Cerebellar cortex (tissue), 1 donor: ENCODE measurements around the gene NUTM2A.
"Not testable (repeated sequence)": the region's sequence is repeated elsewhere in the genome, so short reads cannot be mapped to it uniquely, and the experiment has no call there.

ENCODE experiments used
- DNase-seq: peaks from one replicate; pipeline ENCODE4 v3.0.0-alpha.2; 2015; ENCODE audit warnings: low spot score

The NUTM2A gene, protein sequence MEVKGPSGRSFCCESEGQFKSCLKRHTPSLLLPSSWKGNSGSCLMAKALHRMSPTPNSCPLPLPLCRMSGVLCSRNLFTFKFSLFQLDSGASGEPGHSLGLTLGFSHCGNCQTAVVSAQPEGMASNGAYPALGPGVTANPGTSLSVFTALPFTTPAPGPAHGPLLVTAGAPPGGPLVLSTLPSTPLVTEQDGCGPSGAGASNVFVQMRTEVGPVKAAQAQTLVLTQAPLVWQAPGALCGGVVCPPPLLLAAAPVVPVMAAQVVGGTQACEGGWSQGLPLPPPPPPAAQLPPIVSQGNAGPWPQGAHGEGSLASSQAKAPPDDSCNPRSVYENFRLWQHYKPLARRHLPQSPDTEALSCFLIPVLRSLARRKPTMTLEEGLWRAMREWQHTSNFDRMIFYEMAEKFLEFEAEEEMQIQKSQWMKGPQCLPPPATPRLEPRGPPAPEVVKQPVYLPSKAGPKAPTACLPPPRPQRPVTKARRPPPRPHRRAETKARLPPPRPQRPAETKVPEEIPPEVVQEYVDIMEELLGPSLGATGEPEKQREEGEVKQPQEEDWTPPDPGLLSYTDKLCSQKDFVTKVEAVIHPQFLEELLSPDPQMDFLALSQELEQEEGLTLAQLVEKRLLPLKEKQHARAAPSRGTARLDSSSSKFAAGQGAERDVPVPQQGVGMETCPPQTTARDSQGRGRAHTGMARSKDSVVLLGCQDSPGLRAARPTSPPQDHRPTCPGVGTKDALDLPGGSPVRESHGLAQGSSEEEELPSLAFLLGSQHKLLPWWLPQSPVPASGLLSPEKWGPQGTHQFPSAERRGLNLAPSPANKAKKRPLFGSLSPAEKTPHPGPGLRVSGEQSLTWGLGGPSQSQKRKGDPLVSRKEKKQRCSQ

DNA sequence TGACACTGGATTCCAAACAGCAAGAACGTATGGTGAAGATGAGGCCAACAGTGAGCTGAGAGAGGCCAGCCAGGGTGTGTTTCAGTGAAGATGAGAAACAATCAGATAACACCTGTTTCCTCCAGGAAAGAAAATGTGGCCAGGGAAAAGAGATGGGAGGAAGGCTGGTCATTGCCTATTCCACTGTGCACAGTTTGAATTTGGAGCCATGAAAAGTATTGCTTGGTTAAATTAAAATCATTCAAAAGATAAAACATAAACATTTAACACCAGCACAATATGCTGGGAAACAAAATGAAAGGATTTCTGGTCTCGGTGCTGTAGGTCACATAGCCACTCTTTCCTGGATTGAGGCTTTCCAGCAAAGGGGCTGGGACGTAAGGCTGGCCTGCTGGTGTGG, at the start of gene NUTM2A:
NUTM2A (plus strand) TSS at position 301 of the 400 bp plus-strand sequence. CDS start 383 bp downstream, outside the sequence.
- DNase-seq: not testable (repeated sequence)

DNA sequence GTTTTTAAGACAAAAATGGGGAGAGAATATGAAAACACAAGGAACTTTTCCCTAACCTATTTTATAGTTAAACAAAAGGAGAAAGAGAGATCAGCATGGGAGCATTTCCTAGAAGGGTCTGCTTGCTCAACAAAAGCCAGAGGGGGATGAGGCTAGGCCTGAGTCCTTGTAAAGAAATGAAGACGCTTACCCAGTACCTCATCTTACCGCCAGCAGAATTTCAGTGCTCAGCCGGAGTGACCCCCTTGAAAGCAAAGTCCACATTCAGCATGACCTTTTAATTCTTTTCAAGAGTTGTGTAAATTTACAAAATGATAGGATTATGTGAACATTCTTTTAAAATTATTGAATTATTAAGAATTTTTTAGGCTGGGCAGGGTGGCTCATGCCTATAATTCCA, 47.7 kb upstream of the NUTM2A start:
- not testable (repeated sequence) for DNase-seq

DNA sequence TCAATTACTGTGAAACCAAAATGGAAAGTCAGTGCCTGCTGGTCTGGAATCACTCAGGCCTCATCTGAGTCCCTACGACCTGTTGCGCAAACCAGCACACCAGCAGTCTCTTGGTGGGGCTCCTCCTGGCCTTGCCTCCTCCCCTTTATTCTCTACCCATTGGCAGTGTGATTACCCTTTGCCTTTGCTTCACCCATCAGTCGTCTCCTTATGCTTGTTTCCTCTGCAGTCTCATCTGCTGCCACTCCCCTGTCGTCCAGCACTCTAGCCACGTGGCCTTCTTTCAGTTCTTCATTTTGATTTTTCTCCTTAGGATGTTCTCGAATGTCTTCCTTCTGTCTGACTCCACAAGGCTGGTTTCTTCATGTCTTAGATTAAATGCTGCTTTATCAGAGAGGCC, 40.8 kb upstream of the NUTM2A start:
- not testable (repeated sequence) for DNase-seq

DNA sequence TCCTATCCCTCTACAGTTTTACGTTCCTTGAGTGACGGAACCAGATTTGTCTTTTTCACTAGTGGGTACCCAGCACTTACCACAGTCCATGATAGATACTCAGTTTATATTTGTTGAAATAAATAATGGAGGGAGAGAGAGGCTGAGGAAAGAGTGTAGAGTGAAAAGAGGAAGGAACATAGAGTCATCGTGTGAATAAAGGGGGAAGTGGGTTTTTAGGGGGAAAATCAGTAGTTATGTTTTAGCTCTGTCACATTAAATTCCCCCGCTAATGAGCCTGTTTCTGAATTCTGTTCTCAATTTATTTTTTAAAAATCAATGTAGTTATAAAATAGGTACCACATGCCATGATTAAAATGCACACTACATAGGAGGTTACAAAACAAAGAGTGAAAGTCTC, 39.2 kb upstream of the NUTM2A start:
- not testable (repeated sequence) for DNase-seq

DNA sequence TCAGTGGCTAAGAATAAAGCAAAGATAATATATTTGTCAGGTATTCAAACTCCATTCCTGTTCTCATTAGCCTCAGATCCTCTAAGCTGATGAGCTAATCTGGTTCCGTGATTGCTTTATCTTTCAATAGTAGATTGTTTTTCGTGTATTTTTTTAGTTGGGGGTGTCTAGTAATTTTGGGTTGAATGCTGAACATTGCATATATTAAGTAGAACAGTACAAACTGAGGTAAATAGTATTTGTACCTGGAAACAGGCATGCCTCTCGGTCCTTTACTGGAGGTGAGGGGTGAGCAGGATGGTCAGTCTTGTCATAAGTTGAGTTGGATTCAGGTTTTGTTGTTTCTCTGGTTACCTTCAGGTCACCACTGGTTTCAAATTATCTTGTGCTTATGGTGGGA, 37.7 kb upstream of the NUTM2A start:
- DNase-seq: not testable (repeated sequence)

DNA sequence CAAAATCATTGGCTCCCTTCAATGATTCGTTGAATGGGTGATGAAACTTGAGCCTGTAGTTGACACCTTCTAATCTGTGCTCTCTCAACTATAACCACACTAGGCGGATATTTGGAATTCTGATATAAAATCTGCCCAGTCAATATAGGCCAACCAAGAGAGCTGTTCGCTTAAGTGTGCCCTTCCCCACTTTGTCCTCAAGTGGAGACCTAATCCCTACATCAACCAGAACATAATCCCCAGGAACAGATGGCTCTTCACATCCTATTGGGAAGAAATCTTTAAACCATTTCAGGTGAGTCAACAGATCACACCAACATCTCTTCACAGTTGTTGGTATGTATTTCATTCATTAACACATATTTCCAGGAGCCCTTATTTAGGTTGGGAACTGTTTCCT, 33.4 kb upstream of the NUTM2A start:
- DNase-seq: not testable (repeated sequence)

DNA sequence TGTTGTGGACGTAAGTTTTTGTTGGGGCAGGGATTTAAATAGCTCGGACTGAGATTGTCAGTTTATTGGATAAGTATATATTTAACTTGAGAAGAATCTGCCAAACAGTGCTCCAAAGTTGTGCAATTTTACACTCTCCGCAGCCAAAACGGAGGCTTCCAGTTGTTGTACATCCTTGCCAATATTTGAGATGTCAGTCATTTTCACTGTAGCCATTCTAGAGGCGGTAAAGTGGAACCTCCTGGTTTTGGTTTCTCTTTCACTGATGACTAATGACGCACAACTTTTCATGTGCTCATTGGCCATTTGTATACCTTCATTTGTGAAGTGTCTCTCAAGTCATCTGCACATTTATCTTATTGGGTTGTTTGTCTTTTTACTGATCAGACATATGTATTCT, 24.3 kb upstream of the NUTM2A start:
- not testable (repeated sequence) for DNase-seq

DNA sequence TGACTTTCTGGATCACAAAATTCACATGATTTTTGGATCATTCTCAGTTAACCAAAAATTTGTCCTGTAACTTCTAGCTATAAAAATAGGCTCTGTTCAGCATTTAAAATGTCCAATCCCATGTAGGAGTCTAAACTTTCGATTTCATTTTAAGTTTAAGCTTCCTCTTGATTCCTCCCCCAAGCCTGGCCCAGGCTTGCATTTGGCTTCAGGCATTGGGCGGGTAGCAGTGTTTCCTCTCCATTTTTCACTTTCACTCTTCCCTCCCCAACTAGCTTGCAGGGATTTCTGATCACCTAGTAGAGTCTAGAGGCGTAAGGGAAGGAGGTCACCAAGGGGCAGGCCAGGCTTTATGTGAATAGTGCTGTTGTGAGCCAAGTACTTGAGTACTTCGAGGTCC, 20.4 kb upstream of the NUTM2A start:
- not testable (repeated sequence) for DNase-seq

DNA sequence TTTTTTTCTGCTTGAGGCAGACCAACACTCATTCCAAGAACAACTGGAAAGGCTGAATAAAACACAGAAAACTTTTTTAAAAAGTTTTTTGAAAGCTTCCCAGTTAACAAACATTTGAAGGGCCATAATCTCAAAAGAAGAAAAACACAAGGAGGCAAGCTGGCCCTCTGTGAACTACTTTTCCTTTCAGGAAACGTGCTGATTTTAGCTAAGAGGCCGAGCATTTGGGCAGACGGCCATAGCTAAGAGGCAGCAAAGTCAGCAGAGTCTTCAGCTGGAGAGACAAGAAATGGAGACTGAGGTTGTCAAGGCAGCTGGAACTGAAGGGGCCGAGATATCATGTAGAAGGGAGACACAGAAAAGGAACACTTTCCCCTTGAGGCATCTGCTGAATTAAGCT, 18.3 kb upstream of the NUTM2A start:
- DNase-seq: not testable (repeated sequence)

DNA sequence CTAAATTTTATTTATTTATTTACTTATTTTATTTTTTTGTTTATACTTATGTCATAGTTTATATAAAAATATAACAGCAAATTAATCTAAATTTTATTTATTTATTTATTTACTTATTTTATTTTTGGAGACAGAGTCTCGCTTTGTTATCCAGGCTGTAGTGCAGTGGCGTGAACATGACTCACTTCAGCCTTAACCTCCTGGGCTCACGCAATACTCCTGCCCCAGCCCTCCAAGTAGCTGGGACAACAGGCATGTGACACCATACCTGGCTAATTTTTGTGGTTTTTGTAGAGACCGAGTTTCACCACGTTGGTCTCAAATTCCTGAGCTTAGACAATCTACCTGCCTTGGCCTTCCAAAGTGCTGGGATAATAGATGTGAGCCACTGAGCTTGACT, 14.9 kb upstream of the NUTM2A start:
- not testable (repeated sequence) for DNase-seq

DNA sequence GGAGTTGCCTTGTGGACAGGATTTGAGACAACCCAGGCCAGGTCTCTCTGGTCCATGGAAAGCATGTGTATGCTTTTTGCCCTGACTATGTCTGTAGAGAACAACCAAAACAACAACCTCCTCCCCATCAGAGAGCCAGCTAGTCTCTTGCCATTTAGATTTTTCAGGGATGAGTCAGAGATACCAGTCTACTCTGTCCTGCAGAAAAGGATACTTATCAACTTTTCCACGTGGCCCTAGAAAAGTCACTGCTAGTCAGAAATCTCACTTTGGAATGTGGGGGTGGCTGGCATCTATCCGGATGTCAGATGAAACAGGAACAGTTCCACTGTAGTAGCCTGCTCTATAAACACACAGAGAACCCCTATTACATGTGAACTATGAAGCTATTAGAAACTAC, 13.4 kb upstream of the NUTM2A start:
- DNase-seq: not testable (repeated sequence)

DNA sequence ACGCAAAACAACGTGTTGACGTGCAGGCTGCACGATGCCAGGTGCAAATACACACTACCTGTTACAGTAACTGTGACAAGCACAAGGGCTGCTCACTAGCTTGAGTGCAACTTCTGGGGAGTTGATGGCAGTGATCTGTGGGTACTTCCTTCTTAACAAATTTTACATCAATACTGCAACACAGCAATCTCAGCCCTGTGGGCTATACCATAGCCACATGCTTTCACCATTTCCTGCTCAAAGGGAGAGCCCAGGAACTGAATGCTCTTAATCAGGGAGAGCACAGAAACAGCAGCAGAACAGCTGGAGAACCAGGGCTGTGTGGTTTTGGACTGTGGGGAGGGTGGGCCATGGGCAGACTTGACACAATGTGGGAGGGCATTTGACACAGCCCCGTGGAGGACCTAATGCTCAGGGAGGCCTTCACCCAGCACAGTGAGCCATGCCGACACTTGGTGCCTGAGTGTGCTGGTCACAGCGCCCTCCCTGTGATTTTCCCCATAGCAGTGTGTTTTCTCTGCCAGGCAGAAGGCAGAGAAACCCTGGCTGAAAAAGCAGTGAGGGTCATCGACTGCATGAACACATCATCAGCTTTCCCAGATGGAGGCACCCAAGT, 12.0 kb upstream of the NUTM2A start:
- DNase-seq: not testable (repeated sequence)

DNA sequence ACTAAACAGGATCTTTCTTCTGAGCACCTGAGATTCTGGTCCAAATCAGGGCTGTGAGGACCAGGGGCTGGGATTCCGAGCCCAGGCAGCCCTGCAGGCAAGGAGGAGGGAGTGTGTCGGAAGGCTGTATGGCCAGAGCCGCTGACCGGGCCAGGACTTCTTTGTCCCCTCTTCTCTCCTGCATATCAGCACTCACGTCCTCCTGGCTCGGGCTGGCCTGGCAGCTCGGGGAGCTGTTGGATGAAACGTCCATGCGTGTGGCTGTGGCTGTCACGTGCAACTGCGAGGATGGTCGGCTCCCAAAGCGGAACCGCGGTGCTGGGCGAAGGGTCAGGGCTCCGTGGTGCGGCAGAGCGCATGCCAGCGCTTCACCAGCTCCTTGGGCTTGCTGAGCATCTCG, 11.4 kb upstream of the NUTM2A start:
- DNase-seq: not testable (repeated sequence)

DNA sequence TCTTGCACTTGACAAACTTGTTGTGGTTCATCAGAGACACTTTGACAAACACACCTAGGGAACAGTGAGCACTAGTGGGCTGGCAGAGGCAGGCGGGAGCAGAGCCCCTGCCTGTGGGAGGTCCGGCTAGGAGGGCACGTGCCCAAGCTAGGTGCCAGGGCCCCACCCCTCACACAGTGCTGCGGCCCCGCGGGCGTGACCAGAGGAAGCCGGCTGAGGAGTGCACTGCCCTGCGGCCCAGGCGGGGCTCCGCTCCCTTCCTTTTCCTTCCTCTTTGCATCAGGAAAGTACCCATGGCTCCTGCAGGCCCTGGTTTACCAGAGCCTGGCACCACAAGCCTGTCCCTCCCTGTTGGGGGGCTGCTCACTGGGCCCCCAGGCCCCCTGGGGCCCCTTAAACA, 9.1 kb upstream of the NUTM2A start:
- not testable (repeated sequence) for DNase-seq

DNA sequence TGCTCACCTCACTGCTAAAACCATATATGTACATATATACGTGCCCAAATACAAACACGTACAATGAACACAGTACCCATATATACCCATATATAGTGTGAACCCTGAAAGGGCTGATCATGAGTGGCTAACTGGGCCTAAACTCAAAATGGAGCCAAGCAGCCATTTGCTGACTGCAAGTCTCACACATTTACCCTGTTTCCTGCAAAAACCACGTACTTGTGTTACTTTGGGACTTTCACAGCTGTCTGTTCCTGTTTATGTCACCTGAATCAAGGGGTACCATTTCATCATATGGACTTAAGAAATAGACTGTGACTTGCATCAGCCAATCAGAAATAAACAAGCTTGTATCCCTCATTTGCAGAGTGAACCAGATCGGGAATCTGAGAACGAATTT, 5.9 kb upstream of the NUTM2A start:
- not testable (repeated sequence) for DNase-seq

DNA sequence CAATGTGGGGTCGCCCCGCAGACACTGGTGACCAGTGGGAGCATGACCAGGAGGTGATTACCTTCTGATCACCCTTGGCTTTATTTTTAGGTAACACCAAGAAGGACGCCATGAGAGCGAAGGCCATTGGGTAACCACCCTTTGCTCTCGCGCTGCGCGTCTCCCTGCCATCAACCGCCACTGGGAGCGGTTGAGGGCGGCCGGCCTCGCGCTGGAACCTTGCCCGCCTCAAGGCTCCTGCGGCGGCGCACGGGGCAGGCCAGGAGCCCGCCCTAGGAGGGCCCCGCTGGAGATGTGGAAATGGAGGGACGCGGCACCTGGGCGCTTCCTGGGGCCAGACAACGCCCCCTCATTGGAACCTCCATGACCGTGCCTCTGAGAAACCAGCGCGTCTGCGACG, 2.5 kb upstream of the NUTM2A start:
- DNase-seq: not testable (repeated sequence)

DNA sequence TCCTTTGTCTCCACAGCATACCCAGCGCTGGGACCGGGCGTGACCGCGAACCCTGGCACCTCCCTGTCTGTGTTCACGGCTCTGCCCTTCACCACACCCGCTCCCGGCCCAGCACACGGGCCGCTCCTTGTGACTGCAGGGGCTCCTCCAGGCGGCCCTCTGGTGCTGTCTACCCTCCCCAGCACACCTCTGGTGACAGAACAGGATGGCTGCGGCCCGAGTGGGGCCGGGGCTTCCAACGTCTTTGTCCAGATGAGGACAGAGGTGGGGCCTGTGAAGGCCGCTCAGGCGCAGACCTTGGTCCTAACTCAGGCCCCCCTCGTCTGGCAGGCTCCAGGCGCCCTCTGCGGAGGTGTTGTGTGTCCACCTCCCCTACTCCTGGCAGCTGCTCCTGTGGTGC, 3.0 kb downstream of the NUTM2A start:
- DNase-seq: not testable (repeated sequence)

DNA sequence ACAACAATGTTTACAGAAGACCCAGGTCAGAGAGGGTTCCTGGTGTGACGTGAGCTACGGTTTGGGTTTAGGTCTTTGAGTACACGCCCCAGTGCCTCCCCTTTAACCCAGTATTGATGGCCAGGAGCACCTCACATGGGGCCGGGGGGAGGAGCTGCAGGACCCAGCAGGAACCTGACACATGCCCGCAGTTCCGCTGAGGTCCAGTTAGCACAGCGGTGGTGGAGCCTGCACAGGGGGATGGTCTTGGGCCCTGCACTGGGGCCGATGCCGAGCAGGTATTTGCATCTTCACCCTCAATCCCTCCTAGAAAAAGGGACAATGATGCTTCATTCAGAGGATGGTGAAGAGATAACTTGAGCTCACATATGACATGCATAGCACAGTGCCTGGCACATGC, 4.0 kb downstream of the NUTM2A start:
- not testable (repeated sequence) for DNase-seq

DNA sequence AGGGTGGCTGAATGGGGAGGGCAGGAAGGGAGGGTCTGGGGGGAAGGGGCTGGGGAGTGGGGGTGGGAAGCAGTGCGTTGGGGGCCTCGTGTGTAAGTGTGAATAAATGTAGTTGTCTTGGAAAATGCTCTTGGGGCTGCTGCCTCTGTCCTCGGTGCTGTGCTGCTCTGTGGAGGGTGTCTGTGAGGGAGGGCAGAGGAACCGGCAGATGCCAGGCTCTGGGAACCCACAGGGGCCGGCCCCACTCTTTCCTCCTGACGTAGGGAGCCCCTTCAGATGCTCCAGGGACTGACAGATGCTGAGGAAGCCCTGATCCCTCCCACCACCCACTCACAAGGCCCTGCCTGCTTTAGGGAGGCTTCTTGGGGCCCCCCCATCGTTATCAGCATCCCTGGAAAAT, 9.6 kb downstream of the NUTM2A start:
- not testable (repeated sequence) for DNase-seq

DNA sequence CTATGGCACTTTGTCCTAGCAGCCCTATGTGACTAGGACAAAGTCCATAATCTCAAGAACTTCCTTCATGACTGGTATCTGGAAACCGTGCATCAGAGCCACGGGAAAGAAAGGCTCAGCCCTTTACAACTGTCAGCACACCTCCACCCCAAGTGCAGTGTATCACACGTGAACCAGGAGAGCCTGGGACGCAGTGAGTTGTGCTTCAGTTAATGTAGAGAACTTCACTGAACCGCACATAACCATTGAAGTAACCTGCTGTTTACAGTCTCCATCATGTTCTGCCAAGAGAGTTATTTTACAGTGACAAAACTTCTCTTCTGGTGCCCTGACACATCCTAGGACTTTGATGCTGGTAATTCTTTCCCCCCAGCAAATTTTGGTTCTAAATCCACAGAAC, 12.0 kb downstream of the NUTM2A start:
- DNase-seq: not testable (repeated sequence)

DNA sequence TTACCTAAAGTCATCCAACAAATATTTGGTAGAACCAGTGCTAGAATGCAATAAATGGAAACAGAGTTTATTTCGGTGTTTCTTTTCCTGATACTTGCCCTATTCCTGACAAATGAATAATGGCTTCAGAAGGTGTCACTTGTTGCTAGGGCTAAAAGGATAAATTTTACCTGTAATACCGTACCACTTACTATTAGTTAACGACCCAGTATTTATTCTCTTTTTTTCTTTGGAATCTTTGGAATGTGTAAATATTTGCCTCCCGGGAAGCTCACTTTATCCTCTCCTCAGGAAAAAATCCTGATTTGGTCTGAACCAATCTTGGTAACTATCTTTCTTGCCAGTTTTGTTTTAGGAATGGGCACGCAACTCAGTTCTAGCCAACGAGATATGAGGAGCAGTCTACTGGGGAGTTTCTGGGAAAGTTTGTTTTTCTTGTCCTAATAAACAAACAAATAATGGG, 14.1 kb downstream of the NUTM2A start:
- DNase-seq: not testable (repeated sequence)

DNA sequence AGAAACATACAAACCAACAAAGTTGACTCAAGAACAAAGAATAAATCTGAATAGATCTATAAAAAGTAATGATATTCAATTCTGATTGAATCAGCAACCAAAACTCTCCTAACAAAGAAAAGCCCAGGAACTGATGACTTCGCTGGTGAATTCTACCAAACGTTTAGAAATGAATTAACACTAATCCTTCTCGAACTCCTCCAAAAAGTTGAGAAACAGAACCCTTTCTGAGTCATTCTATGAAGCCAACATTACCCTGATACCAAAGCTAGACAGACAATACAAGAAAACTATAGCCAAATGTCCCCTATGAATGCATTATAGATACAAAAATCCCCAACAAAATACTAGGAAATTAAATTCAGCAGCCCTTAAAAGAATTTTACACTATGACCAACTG, 16.9 kb downstream of the NUTM2A start:
- DNase-seq: not testable (repeated sequence)
